ENCODE measurements around the gene SELENON. TPM values are rescaled to one million over a fixed set of nuclear protein-coding genes. Genes with fewer than 3 reads are reported as not detected.

Gene SELENON
- total and polyA plus RNA-seq, 2 of the 13 experiments (the other 11 are each of a cell fraction or from before 2014, with no cell fraction given), result 3.8 to 8.0 TPM

GRCh38 chr1:25819491-25820246 is 19.7 kb downstream of the SELENON start, which contains the start of gene MTFR1L (continued):
- peak; percentile 90 for TF ChIP-seq PATZ1 (CRISPR knock-in tag; IDR thresholded peaks at IDR 0.05)
- peak; percentile 98 for TF ChIP-seq GABPB1 (CRISPR knock-in tag; IDR thresholded peaks at IDR 0.05)
- no peak for TF ChIP-seq ATF7 (IDR thresholded peaks at IDR 0.05)
- TF ChIP-seq ATF7 (CRISPR knock-in tag; IDR thresholded peaks at IDR 0.05), result no peak
- peak; percentile 84 for TF ChIP-seq SP4 (CRISPR knock-in tag; IDR thresholded peaks at IDR 0.05)
- TF ChIP-seq GATAD1 (CRISPR knock-in tag; IDR thresholded peaks at IDR 0.05), result peak; percentile 88
- TF ChIP-seq KDM6A (CRISPR knock-in tag; IDR thresholded peaks at IDR 0.05; ENCODE audit: low read depth), result no peak
- TF ChIP-seq KAT2B (IDR thresholded peaks at IDR 0.05; ENCODE audit: borderline replicate concordance, low read depth, low read length), result no peak
- peak; percentile 82; the same call in 1 of the 2 replicates for TF ChIP-seq ZNF687 (CRISPR knock-in tag; IDR thresholded peaks at IDR 0.05)
- TF ChIP-seq FOXC1 (CRISPR knock-in tag; IDR thresholded peaks at IDR 0.05; ENCODE audit: borderline replicate concordance), result peak; percentile 94; the same call in 1 of the 2 replicates
- TF ChIP-seq THAP7 (CRISPR knock-in tag; IDR thresholded peaks at IDR 0.05), result no peak
- peak; percentile 71; the same call in 1 of the 2 replicates for TF ChIP-seq GZF1 (CRISPR knock-in tag; IDR thresholded peaks at IDR 0.05)
- peak; percentile 85 for TF ChIP-seq SPEN (CRISPR knock-in tag; IDR thresholded peaks at IDR 0.05; ENCODE audit: low read depth)
- TF ChIP-seq ZSCAN5A (CRISPR knock-in tag; IDR thresholded peaks at IDR 0.05; ENCODE audit: borderline replicate concordance), result no peak; the same call in 1 of the 2 replicates
